ENCODE data around the gene KL.

- TF ChIP-seq CTCF (IDR thresholded peaks at IDR 0.05 in 2 of 3, conservative IDR thresholded peaks at IDR 0.05 in 1 of 3; ENCODE audit: borderline replicate concordance in 1 of 3, insufficient read depth in 1 of 3, low read depth in 2 of 3, low read length in 2 of 3) (no peak), REST (IDR thresholded peaks at IDR 0.05; ENCODE audit: low read depth) (no peak), CBX3 (IDR thresholded peaks at IDR 0.05; ENCODE audit: low read depth) (no peak), POLR2AphosphoS5 (IDR thresholded peaks at IDR 0.05; ENCODE audit: low read depth, low read length) (no peak), EZH2 (IDR thresholded peaks at IDR 0.05) (no peak), MAX (IDR thresholded peaks at IDR 0.05) (no peak), CEBPB (IDR thresholded peaks at IDR 0.05; ENCODE audit: low read depth) (no peak), JUND (IDR thresholded peaks at IDR 0.05) (no peak), EZH2phosphoT487 (IDR thresholded peaks at IDR 0.05; ENCODE audit: borderline replicate concordance) (no peak), POLR2A (IDR thresholded peaks at IDR 0.05; ENCODE audit: borderline replicate concordance, extremely low read depth, insufficient read depth, insufficient read length) (no peak), TCF7L2 (IDR thresholded peaks at IDR 0.05; ENCODE audit: borderline replicate concordance, extremely low read depth, insufficient read depth, insufficient read length) (no peak)
Observed at GRCh38 chr13:33017323-33017929, 1.2 kb downstream of the KL start.

Data from HCT116 (cell line).